HG03469 (cell line): ENCODE data around the gene SLC2A3.
"Not testable (repeated sequence)": the region's sequence is repeated elsewhere in the genome, so short reads cannot be mapped to it uniquely, and the experiment has no call there.

Source experiments
- ATAC-seq: cut with Tn5 transposase; IDR thresholded peaks from one replicate; pipeline ENCODE4 v1.9.1; 2021; ENCODE audit warnings: mild to moderate bottlenecking, moderate library complexity, moderate number of reproducible peaks; ENCODE audit not compliant: unreplicated experiment

Gene SLC2A3

GRCh38 chr12:7935590-7936581 is at the start of gene SLC2A3:
Gene SLC2A3, minus strand, starts transcription at chr12:7936187. Its CDS starts 153 bp downstream, at chr12:7936034.
- ATAC-seq, result no peak

- ATAC-seq, result no peak
Observed at GRCh38 chr12:7984900-7985299, 48.9 kb upstream of the SLC2A3 start.

GRCh38 chr12:7983460-7983859 is 47.5 kb upstream of the SLC2A3 start:
- ATAC-seq, result not testable (repeated sequence)

- not testable (repeated sequence) for ATAC-seq
Observed at GRCh38 chr12:7983019-7983418, 47.0 kb upstream of the SLC2A3 start.

- not testable (repeated sequence) for ATAC-seq
Observed at GRCh38 chr12:7982332-7982735, 46.3 kb upstream of the SLC2A3 start.

- no peak for ATAC-seq
Observed at GRCh38 chr12:7981446-7981845, 45.5 kb upstream of the SLC2A3 start.

GRCh38 chr12:7977351-7978124 is 41.6 kb upstream of the SLC2A3 start:
- peak; percentile 52 for ATAC-seq

GRCh38 chr12:7973457-7973825 is 37.5 kb upstream of the SLC2A3 start:
- ATAC-seq, result no peak

- no peak for ATAC-seq
Observed at GRCh38 chr12:7972734-7973456, 36.9 kb upstream of the SLC2A3 start.

GRCh38 chr12:7972269-7972668 is 36.3 kb upstream of the SLC2A3 start:
- not testable (repeated sequence) for ATAC-seq

- ATAC-seq, result not testable (repeated sequence)
Observed at GRCh38 chr12:7971765-7972164, 35.8 kb upstream of the SLC2A3 start.

GRCh38 chr12:7970475-7971252 is 34.7 kb upstream of the SLC2A3 start:
- ATAC-seq, result peak; percentile 77

GRCh38 chr12:7966563-7966962 is 30.6 kb upstream of the SLC2A3 start:
- no peak for ATAC-seq

GRCh38 chr12:7964669-7965068 is 28.7 kb upstream of the SLC2A3 start:
- not testable (repeated sequence) for ATAC-seq

GRCh38 chr12:7961395-7962178 is 25.6 kb upstream of the SLC2A3 start:
- ATAC-seq, result no peak

GRCh38 chr12:7959701-7960121 is 23.7 kb upstream of the SLC2A3 start:
- ATAC-seq, result no peak

GRCh38 chr12:7959278-7959677 is 23.3 kb upstream of the SLC2A3 start:
- ATAC-seq, result no peak

GRCh38 chr12:7954877-7955276 is 18.9 kb upstream of the SLC2A3 start:
- ATAC-seq, result not testable (repeated sequence)

- not testable (repeated sequence) for ATAC-seq
Observed at GRCh38 chr12:7954418-7954817, 18.4 kb upstream of the SLC2A3 start.
